Endothelial cell of umbilical vein (primary cell): ENCODE results near the gene ZNF425. TPM values are rescaled to one million over a fixed set of nuclear protein-coding genes. Genes with fewer than 3 reads are reported as not detected.
"Not testable (repeated sequence)": the region's sequence is repeated elsewhere in the genome, so short reads cannot be mapped to it uniquely, and the experiment has no call there.

Experiments
- BruUV-seq: library from RNA; stranded (reverse); fragments of 400-500 nt; replicated peaks from 2 replicates; lab custom pipeline; 2021; lab: Mats Ljungman, UMichigan
- CTCF ChIA-PET: fragments of 300-600, 350-600 bp; sonication (Branson Sonifier 250); formaldehyde crosslinking; loops from one replicate; lab custom pipeline; 2021; ENCODE audit warnings: antibody characterized with exemption, inconsistent platforms; lab: Charles Lee
- POLR2A ChIA-PET: fragments of 300-600, 350-600 bp; sonication (Branson Sonifier 250); formaldehyde crosslinking; loops from one replicate; lab custom pipeline; 2021; ENCODE audit warnings: antibody characterized with exemption, inconsistent platforms; lab: Charles Lee
- DNase-seq: peaks from one replicate; pipeline ENCODE4 v3.0.0-alpha.2; 2011; ENCODE audit warnings: low read depth, low spot score
- FAIRE-seq: peaks from 2 replicates; lab custom pipeline; 2011; peaks lifted over from hg19 to GRCh38; lab: Jason Lieb, UNC
- H2AFZ ChIP-seq: 2 replicates; pipeline ENCODE4 v1.6.0; 2012; ENCODE audit warnings: low read depth, low read length, control low read depth, inconsistent platforms
- H3K27ac ChIP-seq: 2 replicates; pipeline ENCODE4 v1.5.1; 2011; ENCODE audit warnings: low read depth, mild to moderate bottlenecking, control low read depth, low read length, moderate library complexity; ENCODE audit not compliant: insufficient read depth
- H3K27me3 ChIP-seq, 2 experiments: 2 replicates each; pipeline versions ENCODE4 v1.6.0 to v1.6.1; 2011; ENCODE audit warnings: low read length in 2 of 2, mixed read lengths in 1 of 2; ENCODE audit not compliant: control insufficient read depth in 2 of 2, insufficient read depth in 2 of 2
- H3K36me3 ChIP-seq, 2 experiments: 2 replicates in 1 of 2; 3 replicates in 1 of 2; pipeline ENCODE4 v1.5.1; 2011; ENCODE audit warnings: low read length in 2 of 2, mild to moderate bottlenecking in 1 of 2, moderate library complexity in 1 of 2; ENCODE audit not compliant: control insufficient read depth in 2 of 2, insufficient read depth in 2 of 2; ENCODE audit errors: extremely low read depth in 1 of 2
- H3K4me1 ChIP-seq: 3 replicates; pipeline ENCODE4 v1.5.1; 2011; ENCODE audit warnings: mild to moderate bottlenecking, low read length; ENCODE audit not compliant: control insufficient read depth, insufficient read depth; ENCODE audit errors: extremely low read depth
- H3K4me2 ChIP-seq: 2 replicates; pipeline ENCODE4 v1.6.1; 2011; ENCODE audit warnings: low read length, control low read depth, mixed read lengths; ENCODE audit not compliant: insufficient read depth
- H3K4me3 ChIP-seq, 3 experiments: fragments of 200-600 bp in 1 of 3; sonication (generic), shearing (Covaris generic) in 1 of 3; replicated peaks in 1 of 3; 2 replicates each; pipeline ENCODE4 v1.5.1; 2011 to 2016; ENCODE audit warnings: control low read depth in 3 of 3, low read length in 3 of 3, mild to moderate bottlenecking in 2 of 3, inconsistent platforms in 1 of 3, low read depth in 1 of 3, moderate library complexity in 1 of 3; ENCODE audit not compliant: insufficient read depth in 1 of 3
- H3K79me2 ChIP-seq: 2 replicates; pipeline ENCODE4 v1.6.0; 2012; ENCODE audit warnings: low read length, inconsistent platforms; ENCODE audit not compliant: control insufficient read depth, insufficient read depth
- H3K9ac ChIP-seq: replicated peaks from 2 replicates; pipeline ENCODE3; 2011; ENCODE audit warnings: low read length, control low read depth; ENCODE audit not compliant: insufficient read depth; ENCODE audit errors: extremely low read depth
- H3K9me1 ChIP-seq: replicated peaks from 3 replicates; pipeline ENCODE4 v1.6.0; 2011; ENCODE audit warnings: mild to moderate bottlenecking, low read length; ENCODE audit not compliant: control insufficient read depth, insufficient read depth; ENCODE audit errors: extremely low read depth
- H3K9me3 ChIP-seq: replicated peaks from 2 replicates; pipeline ENCODE4 v1.5.1; 2012; ENCODE audit warnings: low read length, inconsistent platforms; ENCODE audit not compliant: control insufficient read depth, insufficient read depth
- H4K20me1 ChIP-seq: replicated peaks from 2 replicates; pipeline ENCODE3; 2011; ENCODE audit warnings: mild to moderate bottlenecking, low read length; ENCODE audit not compliant: control insufficient read depth, insufficient read depth; ENCODE audit errors: extremely low read depth
- EZH2 ChIP-seq: IDR thresholded peaks from 2 replicates; pipeline ENCODE4 v1.6.1; 2012; ENCODE audit warnings: borderline replicate concordance, low read depth, mild to moderate bottlenecking, moderate library complexity, low read length, inconsistent platforms; ENCODE audit not compliant: severe bottlenecking
- FOS ChIP-seq: IDR thresholded peaks from 2 replicates; pipeline ENCODE4 v1.6.1; 2011; ENCODE audit warnings: mild to moderate bottlenecking, low read length, moderate library complexity, borderline replicate concordance; ENCODE audit not compliant: insufficient read depth
- GATA2 ChIP-seq: IDR thresholded peaks from 2 replicates; pipeline ENCODE4 v1.7.0; 2011; ENCODE audit warnings: low read depth, mild to moderate bottlenecking, moderate library complexity, mixed read lengths, low read length; ENCODE audit not compliant: insufficient read length, insufficient read depth
- JUN ChIP-seq: IDR thresholded peaks from 2 replicates; pipeline ENCODE4 v1.6.1; 2011; ENCODE audit warnings: borderline replicate concordance, low read depth; ENCODE audit not compliant: insufficient read length, insufficient read depth
- MYC ChIP-seq: IDR thresholded peaks from one replicate; pipeline ENCODE4 v1.6.1; 2011; ENCODE audit warnings: mild to moderate bottlenecking, low read depth, low read length
- POLR2A ChIP-seq: IDR thresholded peaks from 2 replicates; pipeline ENCODE4 v1.6.1; 2012; ENCODE audit warnings: low read depth, mild to moderate bottlenecking, control low read depth, low read length
- POLR2AphosphoS5 ChIP-seq: IDR thresholded peaks from 2 replicates; pipeline ENCODE4 v1.6.1; 2012; ENCODE audit warnings: low read depth, mild to moderate bottlenecking, control low read depth, low read length, moderate library complexity; ENCODE audit not compliant: insufficient read depth
- dilution Hi-C: fragments of 300-500 bp; cut with MboI; formaldehyde crosslinking; loops from one replicate; pipeline ENCODE4 v1.15.0; 2019; ENCODE audit warnings: low sequenced_read_pairs; ENCODE audit not compliant: extremely low pct_ligation_motif_present
- intact Hi-C: fragments of 100-400 bp; cut with micrococcal nuclease; formaldehyde crosslinking; loops from one replicate; pipeline ENCODE4 v1.10.0; 2022
- polyA plus RNA-seq, 4 experiments: library from polyadenylated mRNA; depleted of rRNA in 3 of 4; stranded (reverse) in 3 of 4; unstranded in 1 of 4; fragments of >200 nt; gene quantifications; 2 replicates each; pipeline versions ENCODE4 v1.2.1 to v1.2.3, GENCODE V29; 2011 to 2012; ENCODE audit warnings: missing spikeins in 1 of 4
- total RNA-seq: library from RNA; stranded (reverse); gene quantifications from 2 replicates; pipeline ENCODE4 v1.2.3, GENCODE V29; 2021
- TF ChIP-seq, protein P1 (sequence below), 2 donors: IDR thresholded peaks; 1 replicate in 1 of 2; 2 replicates in 1 of 2; pipeline ENCODE4 v1.5.1; 2011; ENCODE audit warnings: low read length in 2 of 2, mild to moderate bottlenecking in 2 of 2, moderate library complexity in 2 of 2, control low read depth in 1 of 2, inconsistent platforms in 1 of 2, low read depth in 1 of 2; ENCODE audit not compliant: insufficient read depth in 1 of 2; ENCODE audit errors: extremely low read depth in 1 of 2
- TF ChIP-seq, protein P2 (sequence below): IDR thresholded peaks from 2 replicates; pipeline ENCODE4 v1.6.1; 2011; ENCODE audit not compliant: insufficient read depth, insufficient read length

ZNF425 gene
- total and polyA plus RNA-seq, 2 donors (not counting 3 experiments of a cell fraction or from before 2014, with no cell fraction given): 0.68 to 0.93 TPM

DNA sequence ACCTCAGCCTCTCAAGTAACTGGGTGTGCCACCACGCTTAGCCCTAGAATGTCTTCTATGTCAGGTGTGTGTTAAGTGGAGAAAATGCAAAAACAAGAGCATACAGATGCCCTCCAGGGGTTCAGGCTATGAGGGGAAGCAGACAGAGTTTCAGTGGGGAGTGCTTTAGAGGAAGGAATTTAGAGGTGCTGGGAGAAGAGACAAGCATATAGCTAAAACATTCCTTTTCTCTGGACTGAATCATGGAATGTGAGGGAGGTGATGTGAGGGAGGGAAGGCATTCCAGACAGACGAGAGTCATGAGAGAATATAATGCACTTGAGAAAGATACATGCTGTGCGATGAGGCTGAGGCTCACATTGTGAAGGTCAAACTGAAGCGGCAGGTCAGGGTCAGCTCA, 29.0 kb downstream of the ZNF425 start:
- no peaks in the 10 kb centered on the region for H3K27me3 ChIP-seq
- no peaks in the 10 kb centered on the region for H3K79me2 ChIP-seq
- H2AFZ ChIP-seq: no peak overlapping the region
- dilution Hi-C loops (no loop called here), intact Hi-C loops (loop anchor here (10.0 kb wide), 1 partner anchor 522 kb away; no protein-coding TSS in a partner anchor)
- no TSS peak for BruUV-seq
- H3K4me1 ChIP-seq: no peaks in the 10 kb centered on the region
- FAIRE-seq: no peak
- H3K36me3 ChIP-seq: no peaks in the 10 kb centered on the region
- H3K27ac ChIP-seq: no peak overlapping the region
- POLR2A ChIA-PET: no interaction called here
- no peaks in the 10 kb centered on the region for H4K20me1 ChIP-seq
- H3K4me3 ChIP-seq: no peak overlapping the region
- no peaks in the 10 kb centered on the region for H3K9me1 ChIP-seq
- H3K4me2 ChIP-seq: no peak overlapping the region
- CTCF ChIA-PET: interaction anchor here (1.4 to 1.7 kb wide), 2 partner anchors 30 to 31 kb away, joined by 3 to 4 read pairs; no protein-coding TSS in a partner anchor
- H3K9me3 ChIP-seq: no peaks in the 10 kb centered on the region
- DNase-seq: no peak
- H3K9ac ChIP-seq: no peak overlapping the region
- no peak for TF ChIP-seq MYC

- ChIA-PET CTCF (interaction anchor here (1.2 to 2.8 kb wide), 2 partner anchors 32 to 88 kb away, joined by 4 to 11 read pairs; no protein-coding TSS in a partner anchor), POLR2A (no interaction called here)
- Histone ChIP-seq H3K4me3 (no peak overlapping the region), H3K9me3 (no peaks in the 10 kb centered on the region), H4K20me1 (no peaks in the 10 kb centered on the region), H2AFZ (no peak overlapping the region), H3K9ac (no peak overlapping the region), H3K4me2 (no peak overlapping the region), H3K27ac (no peak overlapping the region), H3K79me2 (peaks cover 8% of the 10 kb centered on the region), H3K36me3 (no peaks in the 10 kb centered on the region), H3K9me1 (no peaks in the 10 kb centered on the region), H3K4me1 (peaks cover 6% of the 10 kb centered on the region), H3K27me3 (no peaks in the 10 kb centered on the region)
- intact Hi-C loops (loop anchor here (10.0 kb wide), 1 partner anchor 518 kb away; no protein-coding TSS in a partner anchor), dilution Hi-C loops (no loop called here)
- FAIRE-seq: no peak
- BruUV-seq: no TSS peak
- no peak for TF ChIP-seq EZH2
- no peak for TF ChIP-seq GATA2
- no peak for TF ChIP-seq FOS
- TF ChIP-seq JUN: no peak
- TF ChIP-seq, protein P1, sequence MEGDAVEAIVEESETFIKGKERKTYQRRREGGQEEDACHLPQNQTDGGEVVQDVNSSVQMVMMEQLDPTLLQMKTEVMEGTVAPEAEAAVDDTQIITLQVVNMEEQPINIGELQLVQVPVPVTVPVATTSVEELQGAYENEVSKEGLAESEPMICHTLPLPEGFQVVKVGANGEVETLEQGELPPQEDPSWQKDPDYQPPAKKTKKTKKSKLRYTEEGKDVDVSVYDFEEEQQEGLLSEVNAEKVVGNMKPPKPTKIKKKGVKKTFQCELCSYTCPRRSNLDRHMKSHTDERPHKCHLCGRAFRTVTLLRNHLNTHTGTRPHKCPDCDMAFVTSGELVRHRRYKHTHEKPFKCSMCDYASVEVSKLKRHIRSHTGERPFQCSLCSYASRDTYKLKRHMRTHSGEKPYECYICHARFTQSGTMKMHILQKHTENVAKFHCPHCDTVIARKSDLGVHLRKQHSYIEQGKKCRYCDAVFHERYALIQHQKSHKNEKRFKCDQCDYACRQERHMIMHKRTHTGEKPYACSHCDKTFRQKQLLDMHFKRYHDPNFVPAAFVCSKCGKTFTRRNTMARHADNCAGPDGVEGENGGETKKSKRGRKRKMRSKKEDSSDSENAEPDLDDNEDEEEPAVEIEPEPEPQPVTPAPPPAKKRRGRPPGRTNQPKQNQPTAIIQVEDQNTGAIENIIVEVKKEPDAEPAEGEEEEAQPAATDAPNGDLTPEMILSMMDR (IDR thresholded peaks at IDR 0.05; ENCODE audit: extremely low read depth in 1 of 2, insufficient read depth in 1 of 2, low read depth in 1 of 2, low read length in 2 of 2): no peak
- no peak for TF ChIP-seq MYC
- no peak for TF ChIP-seq POLR2AphosphoS5
- TF ChIP-seq, protein P2, sequence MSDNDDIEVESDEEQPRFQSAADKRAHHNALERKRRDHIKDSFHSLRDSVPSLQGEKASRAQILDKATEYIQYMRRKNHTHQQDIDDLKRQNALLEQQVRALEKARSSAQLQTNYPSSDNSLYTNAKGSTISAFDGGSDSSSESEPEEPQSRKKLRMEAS: no peak
- no peak for TF ChIP-seq POLR2A
- DNase-seq: no peak
Observed at GRCh38 chr7:149093228-149093627, 32.9 kb downstream of the ZNF425 start.

DNA sequence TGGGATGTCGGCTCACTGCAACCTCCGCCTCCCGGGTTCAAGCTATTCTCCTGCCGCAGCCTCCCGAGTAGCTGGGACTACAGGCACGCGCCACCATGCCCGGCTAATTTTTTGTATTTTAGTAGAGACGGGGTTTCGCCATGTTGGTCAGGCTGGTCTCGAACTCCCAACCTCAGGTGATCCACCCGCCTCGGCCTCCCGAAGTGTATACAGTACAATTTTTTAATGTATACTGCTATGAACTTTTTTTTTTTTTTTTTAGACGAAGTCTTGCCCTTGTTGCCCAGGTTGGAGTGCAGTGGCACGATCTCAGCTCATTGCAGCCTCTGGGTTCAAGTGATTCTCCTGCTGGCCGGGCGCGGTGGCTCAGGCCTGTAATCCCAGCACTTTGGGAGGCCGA, 33.9 kb downstream of the ZNF425 start:
- H3K9me1 ChIP-seq, DNase-seq, H3K36me3 ChIP-seq, H4K20me1 ChIP-seq, H3K4me2 ChIP-seq, H2AFZ ChIP-seq, H3K9me3 ChIP-seq, H3K9ac ChIP-seq, H3K4me3 ChIP-seq, H3K4me1 ChIP-seq, H3K27me3 ChIP-seq, H3K27ac ChIP-seq, BruUV-seq, FAIRE-seq, dilution Hi-C loops: not testable (repeated sequence)
- ChIA-PET POLR2A (interaction anchor here (0.7 kb wide), 1 partner anchor 68 kb away, joined by 8 read pairs; no protein-coding TSS in a partner anchor), CTCF (interaction anchor here (0.9 to 2.8 kb wide), 2 partner anchors 26 to 87 kb away, joined by 3 to 11 read pairs; no protein-coding TSS in a partner anchor)
- H3K79me2 ChIP-seq: peaks cover 12% of the 10 kb centered on the region
- intact Hi-C loops: loop anchor here (10.0 kb wide), 1 partner anchor 517 kb away; no protein-coding TSS in a partner anchor
